ENCODE results near the gene PDCD1. TPM values are rescaled to one million over a fixed set of nuclear protein-coding genes. Genes with fewer than 3 reads are reported as not detected.

PDCD1 gene
- total RNA-seq, 2 experiments from 2014 or later: 19.4 to 20.3 TPM

- no peak overlapping the region for H3K4me3 Mint-ChIP-seq
- CTCF ChIA-PET: interaction anchor here (1.0 kb wide), 1 partner anchor 168 kb away, joined by 3 read pairs; the partner anchor contains the start of gene ING5
- TF ChIP-seq, protein P1, sequence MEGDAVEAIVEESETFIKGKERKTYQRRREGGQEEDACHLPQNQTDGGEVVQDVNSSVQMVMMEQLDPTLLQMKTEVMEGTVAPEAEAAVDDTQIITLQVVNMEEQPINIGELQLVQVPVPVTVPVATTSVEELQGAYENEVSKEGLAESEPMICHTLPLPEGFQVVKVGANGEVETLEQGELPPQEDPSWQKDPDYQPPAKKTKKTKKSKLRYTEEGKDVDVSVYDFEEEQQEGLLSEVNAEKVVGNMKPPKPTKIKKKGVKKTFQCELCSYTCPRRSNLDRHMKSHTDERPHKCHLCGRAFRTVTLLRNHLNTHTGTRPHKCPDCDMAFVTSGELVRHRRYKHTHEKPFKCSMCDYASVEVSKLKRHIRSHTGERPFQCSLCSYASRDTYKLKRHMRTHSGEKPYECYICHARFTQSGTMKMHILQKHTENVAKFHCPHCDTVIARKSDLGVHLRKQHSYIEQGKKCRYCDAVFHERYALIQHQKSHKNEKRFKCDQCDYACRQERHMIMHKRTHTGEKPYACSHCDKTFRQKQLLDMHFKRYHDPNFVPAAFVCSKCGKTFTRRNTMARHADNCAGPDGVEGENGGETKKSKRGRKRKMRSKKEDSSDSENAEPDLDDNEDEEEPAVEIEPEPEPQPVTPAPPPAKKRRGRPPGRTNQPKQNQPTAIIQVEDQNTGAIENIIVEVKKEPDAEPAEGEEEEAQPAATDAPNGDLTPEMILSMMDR (IDR thresholded peaks at IDR 0.05): no peak
- intact Hi-C loops (cut with micrococcal nuclease): no loop called here
- no peak overlapping the region for H3K27ac Mint-ChIP-seq
- peaks cover 7% of the 10 kb centered on the region for H3K27me3 Mint-ChIP-seq
- POLR2A ChIA-PET: interaction anchor here (0.6 to 1.0 kb wide), 3 partner anchors 11 to 236 kb away, joined by 3 to 5 read pairs (median 5); partner anchors contain the start of gene ING5
- DNase-seq (no peak), ATAC-seq (no peak)
- H3K9me3 Mint-ChIP-seq: no peaks in the 10 kb centered on the region
- H3K4me1 Mint-ChIP-seq (ENCODE audit: low read depth): peaks cover 57% of the 10 kb centered on the region
- no peaks in the 10 kb centered on the region for H3K36me3 Mint-ChIP-seq (ENCODE audit: low read depth)
Measured at GRCh38 chr2:241870081-241870541, 11.4 kb upstream of the PDCD1 start.

DNA sequence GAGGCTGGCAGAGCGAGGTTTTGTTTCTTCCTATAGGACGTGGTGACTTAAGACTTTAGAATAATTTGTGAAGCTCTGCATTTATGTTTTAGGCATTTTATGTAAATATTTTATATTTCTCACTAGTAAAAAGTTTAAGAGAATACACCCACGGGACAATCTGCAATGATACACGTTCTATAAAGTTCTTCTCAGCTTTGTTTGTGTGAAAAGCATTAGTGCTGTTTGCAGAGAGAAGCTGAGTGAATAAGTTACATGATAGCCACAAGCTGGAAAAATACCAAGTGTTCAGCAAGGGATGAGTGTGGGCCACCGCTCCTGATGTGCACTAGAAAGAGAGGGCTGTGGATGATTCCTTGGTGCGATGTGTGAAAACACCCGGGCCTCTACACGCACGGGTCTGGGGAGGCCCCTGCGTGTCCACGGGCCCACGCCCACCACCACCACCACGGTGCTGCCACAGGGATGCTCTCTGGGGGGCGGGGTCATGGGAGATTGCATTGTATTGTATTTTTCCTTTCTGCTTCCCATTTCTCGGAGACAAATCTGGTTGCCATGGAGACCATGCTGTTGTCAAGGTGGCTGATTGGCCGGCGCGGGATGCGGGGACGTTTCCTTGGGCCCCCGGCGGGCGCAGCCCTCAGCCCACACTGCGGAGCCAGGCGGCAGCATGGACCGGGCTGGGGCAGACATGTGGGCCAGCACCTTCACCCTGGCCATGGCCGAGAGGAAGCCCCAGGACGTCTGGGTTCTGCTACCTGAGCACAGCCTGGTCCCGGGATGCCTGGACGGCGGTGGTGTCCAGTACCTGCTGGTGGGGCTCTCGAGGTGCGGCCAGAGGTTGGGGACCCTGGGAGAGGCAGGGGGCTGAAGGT is 10.6 kb upstream of the PDCD1 start, which contains the start of gene RTP5:
RTP5 (plus strand) TSS at position 643 of the 875 bp plus-strand sequence; CDS start at position 671, 28 bp downstream.
- Mint-ChIP-seq H3K9me3 (peaks cover 7% of the 10 kb centered on the region), H3K4me3 (no peak within 1 kb of the TSS), H3K4me1 (ENCODE audit: low read depth) (peaks cover 65% of the 10 kb centered on the region), H3K27me3 (peaks cover 13% of the 10 kb centered on the region), H3K27ac (peak within 1 kb of the TSS; percentile 18), H3K36me3 (ENCODE audit: low read depth) (peaks cover under 1% of the 10 kb centered on the region)
- TF ChIP-seq, protein P1 (IDR thresholded peaks at IDR 0.05): no peak
- DNase-seq (peak; percentile 44), ATAC-seq (no peak)
- ChIA-PET CTCF (interaction anchor here (1.0 to 3.7 kb wide), 11 partner anchors 8 to 183 kb away, joined by 3 to 62 read pairs (median 5); partner anchors contain the start of genes D2HGDH, DTYMK and ING5), POLR2A (interaction anchor here (0.8 to 2.3 kb wide), 7 partner anchors 8 to 181 kb away, joined by 3 to 11 read pairs (median 5); partner anchors contain the start of genes D2HGDH and PDCD1)
- intact Hi-C loops (cut with micrococcal nuclease): loop anchor here (10.0 kb wide), 1 partner anchor 135 kb away; the partner anchor contains the start of gene D2HGDH

GRCh38 chr2:241868661-241869081 is 10.0 kb upstream of the PDCD1 start:
- H3K27ac Mint-ChIP-seq: peak overlapping the region; percentile 18
- ChIA-PET POLR2A (interaction anchor here (0.5 to 3.1 kb wide), 10 partner anchors 8 to 182 kb away, joined by 3 to 11 read pairs (median 5); partner anchors contain the start of genes D2HGDH, DTYMK and PDCD1), CTCF (interaction anchor here (1.0 to 3.7 kb wide), 11 partner anchors 9 to 182 kb away, joined by 3 to 62 read pairs (median 5); partner anchors contain the start of genes D2HGDH, DTYMK and ING5)
- peak; percentile 7 for ATAC-seq
- H3K9me3 Mint-ChIP-seq: peaks cover 10% of the 10 kb centered on the region
- peak; percentile 39 for DNase-seq
- intact Hi-C loops (cut with micrococcal nuclease): loop anchor here (10.0 kb wide), 1 partner anchor 134 kb away; the partner anchor contains the start of gene D2HGDH
- H3K36me3 Mint-ChIP-seq (ENCODE audit: low read depth): peaks cover 3% of the 10 kb centered on the region
- H3K27me3 Mint-ChIP-seq: peaks cover 16% of the 10 kb centered on the region
- peaks cover 67% of the 10 kb centered on the region for H3K4me1 Mint-ChIP-seq (ENCODE audit: low read depth)
- no peak overlapping the region for H3K4me3 Mint-ChIP-seq
- TF ChIP-seq, protein P1 (IDR thresholded peaks at IDR 0.05): no peak

DNA sequence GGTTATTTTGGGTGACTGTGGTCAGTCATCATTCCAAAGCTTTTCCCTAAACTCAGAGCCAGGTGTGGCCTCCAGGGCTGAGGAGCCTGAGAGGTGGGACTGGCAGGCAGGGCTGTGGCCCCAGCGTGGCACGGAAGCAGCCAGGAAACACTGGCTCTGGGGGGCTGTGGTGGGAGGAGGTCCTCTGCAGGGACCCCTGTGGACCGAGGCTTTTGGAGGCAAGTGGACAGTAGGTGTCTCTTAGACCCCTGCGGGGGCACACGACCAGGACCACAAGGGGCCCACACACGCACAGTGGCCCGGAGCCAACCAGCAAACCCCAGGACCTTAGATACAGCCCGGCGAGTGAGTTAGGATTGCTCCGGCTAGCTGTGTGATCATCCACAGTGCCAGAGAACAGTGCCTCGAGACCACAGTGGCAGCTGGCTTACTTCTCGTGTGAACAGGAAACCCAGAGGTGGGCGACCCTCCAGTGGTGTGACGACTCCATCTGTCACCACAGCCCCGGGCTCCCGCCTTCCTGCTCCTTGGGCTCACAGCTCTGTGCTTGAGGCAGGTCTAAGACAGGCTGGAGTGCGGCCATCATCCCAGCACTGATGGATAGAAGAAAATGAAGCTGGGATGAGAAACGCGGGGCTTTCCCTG is 9.2 kb upstream of the PDCD1 start:
- peaks cover 74% of the 10 kb centered on the region for H3K4me1 Mint-ChIP-seq (ENCODE audit: low read depth)
- ATAC-seq: peak; percentile 60
- H3K27me3 Mint-ChIP-seq: peaks cover 16% of the 10 kb centered on the region
- TF ChIP-seq, protein P1 (IDR thresholded peaks at IDR 0.05): no peak
- H3K36me3 Mint-ChIP-seq (ENCODE audit: low read depth): peaks cover 3% of the 10 kb centered on the region
- POLR2A ChIA-PET: interaction anchor here (0.5 to 3.1 kb wide), 8 partner anchors 8 to 181 kb away, joined by 3 to 11 read pairs (median 6); partner anchors contain the start of genes D2HGDH, DTYMK and PDCD1
- intact Hi-C loops (cut with micrococcal nuclease): loop anchor here (10.0 kb wide), 1 partner anchor 133 kb away; the partner anchor contains the start of gene D2HGDH
- CTCF ChIA-PET: interaction anchor here (0.6 to 3.7 kb wide), 9 partner anchors 10 to 181 kb away, joined by 3 to 62 read pairs (median 5); partner anchors contain the start of genes D2HGDH and DTYMK
- H3K27ac Mint-ChIP-seq: peak overlapping the region; percentile 6
- peak; percentile 92 for DNase-seq
- peaks cover 10% of the 10 kb centered on the region for H3K9me3 Mint-ChIP-seq
- no peak overlapping the region for H3K4me3 Mint-ChIP-seq

Data from activated CD8-positive, alpha-beta T cell treated with anti-CD3 and anti-CD28 coated beads for 36 hours (primary cell).